ENCODE measurements around the gene DIO3.

GRCh38 chr14:101591582-101591981, 30.3 kb downstream of the DIO3 start:
- TF ChIP-seq CTCF (IDR thresholded peaks at IDR 0.05) (no peak), ZFX (IDR thresholded peaks at IDR 0.05; ENCODE audit: borderline replicate concordance) (no peak)
